H1 (cell line): ENCODE data around the gene C22orf31.

ENCODE experiments used
- JUND ChIP-seq: IDR thresholded peaks from 2 replicates; pipeline ENCODE4 v1.6.1; 2011; ENCODE audit warnings: mild to moderate bottlenecking, improper control_type of control experiment, low read length
- TEAD4 ChIP-seq: IDR thresholded peaks from 2 replicates; pipeline ENCODE4 v1.6.1; 2012; ENCODE audit warnings: low read depth, low read length, inconsistent platforms, mixed read lengths

DNA sequence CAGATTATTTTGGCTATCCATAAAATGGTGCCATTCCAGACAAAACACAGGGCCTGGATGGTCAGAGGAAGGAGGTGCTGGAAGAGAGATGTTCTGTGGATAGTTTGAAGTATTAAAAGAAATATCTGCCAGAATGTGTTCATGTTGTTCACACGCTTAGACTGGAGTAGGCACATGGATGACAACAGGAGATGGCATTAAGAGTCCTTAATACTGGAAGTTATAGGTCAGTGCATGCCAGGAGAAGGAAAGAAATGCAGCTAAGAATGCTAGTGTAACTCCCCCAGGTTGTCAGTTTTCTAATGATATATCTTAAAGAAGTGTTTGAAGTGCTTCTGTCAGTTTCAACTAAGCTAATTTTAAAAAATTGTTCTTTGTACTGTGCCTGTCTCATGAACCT lies 31.4 kb upstream of the C22orf31 start:
- TF ChIP-seq TEAD4, result no peak
- no peak for TF ChIP-seq JUND
